Cortex of kidney (tissue), 1 donor: ENCODE measurements around the gene SYNJ2.

Source experiments
- DNase-seq: peaks from one replicate; lab custom pipeline; 2025; lab: John Stamatoyannopoulos, UW

Gene SYNJ2

DNA sequence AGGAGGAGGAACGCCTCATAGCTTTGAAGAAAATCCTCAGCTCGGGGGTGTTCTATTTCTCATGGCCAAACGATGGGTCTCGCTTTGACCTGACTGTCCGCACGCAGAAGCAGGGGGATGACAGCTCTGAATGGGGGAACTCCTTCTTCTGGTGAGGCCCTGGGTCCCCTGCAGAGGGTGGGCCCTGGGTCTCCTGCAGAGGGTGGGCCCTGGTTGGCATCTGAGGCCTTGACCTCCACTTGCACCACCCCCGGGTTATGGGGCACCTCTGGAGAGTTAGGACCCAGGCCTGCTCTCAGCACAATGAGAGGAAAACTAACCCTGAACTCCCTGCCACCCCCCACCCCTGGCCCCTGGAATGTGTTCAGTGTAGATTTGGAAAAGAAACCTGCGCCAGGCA, 47.2 kb downstream of the SYNJ2 start:
- no peak for DNase-seq

DNA sequence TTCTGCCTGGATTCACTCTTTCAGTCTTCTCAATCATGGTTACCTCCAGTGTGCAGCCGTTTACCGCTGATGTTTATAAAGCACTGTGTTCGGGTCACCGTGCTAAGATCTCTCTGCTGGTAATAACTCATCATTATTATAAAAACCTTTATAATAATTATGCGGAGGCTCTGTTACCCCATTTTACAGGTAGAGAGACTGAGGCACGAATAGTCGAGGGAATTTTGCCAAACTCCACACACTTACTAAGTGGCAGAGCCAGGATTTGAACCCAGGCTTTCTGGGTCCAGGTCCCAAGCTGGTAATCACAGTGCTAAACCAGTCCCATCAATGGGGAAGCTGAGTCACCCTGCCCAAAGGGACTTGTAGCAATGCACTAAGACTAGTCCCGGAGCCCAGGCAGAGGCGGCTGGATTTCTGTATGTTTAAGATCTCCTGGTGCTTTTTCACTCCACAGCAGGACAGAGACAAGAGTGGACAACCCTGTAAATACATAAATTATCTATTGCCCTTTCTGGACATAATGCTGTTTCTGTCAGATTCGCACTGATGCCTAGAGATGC, 48.1 kb downstream of the SYNJ2 start:
- no peak for DNase-seq

DNA sequence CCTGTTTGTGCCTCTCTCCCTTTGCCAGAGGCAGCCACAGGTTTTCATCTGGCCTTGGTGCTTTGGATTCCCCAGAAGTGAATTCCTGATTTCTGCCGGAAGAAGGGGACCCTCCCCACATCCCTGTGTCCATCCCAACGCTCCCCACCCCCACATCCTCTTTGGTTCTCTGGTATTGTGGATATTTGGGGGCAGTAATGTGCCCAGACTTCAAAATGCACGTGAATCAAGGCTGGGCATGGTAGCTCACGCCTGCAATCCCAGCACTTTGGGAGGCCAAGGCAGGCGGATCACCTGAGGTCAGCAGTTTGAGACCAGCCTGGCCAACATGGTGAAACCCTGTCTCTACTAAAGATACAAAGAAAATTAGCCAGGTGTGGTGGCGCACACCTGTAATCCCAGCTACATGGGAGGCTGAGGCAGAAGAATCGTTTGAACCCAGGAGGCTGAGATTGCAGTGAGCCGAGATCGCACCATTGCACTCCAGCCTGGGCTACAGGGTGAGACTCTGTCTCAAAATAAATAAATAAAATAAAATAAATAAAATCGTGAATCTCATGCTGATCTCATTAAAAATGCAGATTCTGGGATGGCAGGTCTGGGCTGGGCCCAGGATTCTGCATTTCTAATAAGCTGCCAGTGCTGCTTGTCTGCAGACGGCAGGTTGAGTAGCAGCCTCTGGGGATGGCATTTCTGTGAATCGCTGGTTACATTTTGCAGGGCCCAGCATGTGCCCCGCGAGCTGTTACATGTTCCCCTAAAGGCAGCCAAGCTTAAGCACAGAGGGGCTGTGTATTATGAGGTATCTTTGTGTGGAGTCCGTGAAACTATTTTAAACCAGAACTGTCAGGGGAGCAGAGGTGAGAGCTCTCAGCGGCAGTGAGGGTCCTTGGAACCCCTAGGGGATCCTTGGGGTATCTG, 49.0 kb downstream of the SYNJ2 start:
- no peak for DNase-seq

DNA sequence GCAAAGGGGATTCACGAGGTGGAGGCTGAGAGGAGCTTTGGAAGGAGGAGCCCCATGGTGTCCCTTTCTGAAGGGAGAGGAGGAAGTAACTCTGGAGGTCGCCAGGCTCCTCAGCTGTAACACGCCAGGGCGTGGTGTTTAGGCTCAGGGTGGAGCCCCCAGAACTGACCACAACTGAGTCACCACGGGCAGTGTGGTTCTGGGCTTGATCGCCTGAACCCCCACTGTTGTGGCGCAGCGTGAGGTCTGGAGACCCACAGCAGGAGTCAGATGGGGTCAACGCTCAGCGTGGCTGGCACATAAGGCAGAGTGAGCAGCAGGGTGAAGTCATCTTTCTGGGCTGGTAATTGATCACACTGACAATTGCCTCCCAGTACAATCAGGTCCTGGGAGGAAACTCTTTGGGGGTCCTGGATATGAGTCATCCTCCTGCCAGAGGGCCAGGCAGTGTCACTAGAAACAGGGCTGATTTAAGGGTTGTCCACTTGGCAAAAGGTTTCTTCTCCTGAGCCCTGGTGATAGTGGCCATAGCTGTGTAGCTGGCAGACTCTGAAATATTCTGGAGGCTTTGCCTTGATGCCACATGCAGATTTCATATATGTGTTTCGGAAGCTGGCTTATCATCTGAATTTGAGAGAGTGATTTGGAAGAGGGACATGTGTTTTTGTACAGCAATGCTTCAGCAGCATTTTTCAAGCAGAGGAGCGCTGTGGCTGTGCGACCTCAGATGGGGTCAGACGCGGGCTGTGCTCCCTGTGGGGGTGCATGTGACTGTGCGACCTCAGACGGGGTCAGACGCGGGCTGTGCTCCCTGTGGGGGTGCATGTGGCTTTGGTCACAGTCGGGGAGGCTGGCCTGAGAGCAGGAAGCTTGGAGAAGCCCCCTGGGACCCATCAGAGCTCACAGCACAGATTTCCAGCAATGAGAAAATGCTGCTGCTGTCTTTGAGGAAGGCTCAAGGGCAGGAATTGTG, 50.0 kb downstream of the SYNJ2 start:
- no peak for DNase-seq

DNA sequence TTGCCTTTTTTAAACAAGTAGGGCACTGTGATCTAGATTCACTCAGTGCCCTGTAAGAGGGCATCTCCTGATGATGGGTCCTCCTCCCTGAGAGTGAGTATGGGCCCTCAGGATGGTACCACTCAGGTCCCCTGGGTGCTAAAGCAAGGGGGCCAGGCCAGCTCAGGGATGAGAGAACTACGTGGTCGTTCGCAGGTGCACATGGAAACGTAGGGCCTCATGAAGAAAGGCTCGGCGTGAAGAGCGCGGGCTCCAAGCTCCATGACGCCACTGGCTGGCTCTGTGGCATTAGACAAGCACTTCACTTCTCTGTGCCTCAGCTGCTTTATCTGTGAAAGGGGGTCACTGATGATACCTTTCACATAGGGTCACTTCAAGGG, 50.7 kb downstream of the SYNJ2 start:
- DNase-seq: no peak

DNA sequence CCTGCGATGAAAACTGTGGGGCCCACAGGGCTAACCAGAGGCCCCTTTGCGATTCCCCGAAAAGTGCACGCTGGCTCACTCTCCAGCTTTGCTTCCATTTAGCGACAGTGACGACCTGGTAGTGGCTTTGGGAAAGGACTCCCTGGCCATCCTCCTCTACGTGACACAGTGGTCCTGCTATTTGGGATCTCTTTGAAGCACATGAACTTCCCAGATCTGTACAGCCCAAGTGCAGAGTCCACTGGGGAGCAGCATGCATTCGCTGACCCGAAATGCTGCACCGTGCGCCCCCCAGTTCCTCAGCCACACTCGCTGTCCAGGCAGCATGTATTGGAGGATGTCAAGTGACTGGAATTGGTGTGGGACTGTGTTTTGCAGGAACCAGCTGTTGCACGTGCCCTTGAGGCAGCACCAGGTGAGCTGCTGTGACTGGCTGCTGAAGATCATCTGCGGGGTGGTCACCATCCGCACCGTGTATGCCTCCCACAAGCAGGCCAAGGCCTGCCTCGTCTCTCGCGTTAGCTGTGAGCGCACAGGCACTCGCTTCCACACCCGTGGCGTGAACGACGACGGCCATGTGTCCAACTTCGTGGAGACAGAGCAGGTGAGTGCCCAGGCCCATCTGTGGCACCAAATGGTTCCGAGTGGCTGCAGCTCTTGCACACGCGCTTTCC, 51.6 kb downstream of the SYNJ2 start:
- no peak for DNase-seq

DNA sequence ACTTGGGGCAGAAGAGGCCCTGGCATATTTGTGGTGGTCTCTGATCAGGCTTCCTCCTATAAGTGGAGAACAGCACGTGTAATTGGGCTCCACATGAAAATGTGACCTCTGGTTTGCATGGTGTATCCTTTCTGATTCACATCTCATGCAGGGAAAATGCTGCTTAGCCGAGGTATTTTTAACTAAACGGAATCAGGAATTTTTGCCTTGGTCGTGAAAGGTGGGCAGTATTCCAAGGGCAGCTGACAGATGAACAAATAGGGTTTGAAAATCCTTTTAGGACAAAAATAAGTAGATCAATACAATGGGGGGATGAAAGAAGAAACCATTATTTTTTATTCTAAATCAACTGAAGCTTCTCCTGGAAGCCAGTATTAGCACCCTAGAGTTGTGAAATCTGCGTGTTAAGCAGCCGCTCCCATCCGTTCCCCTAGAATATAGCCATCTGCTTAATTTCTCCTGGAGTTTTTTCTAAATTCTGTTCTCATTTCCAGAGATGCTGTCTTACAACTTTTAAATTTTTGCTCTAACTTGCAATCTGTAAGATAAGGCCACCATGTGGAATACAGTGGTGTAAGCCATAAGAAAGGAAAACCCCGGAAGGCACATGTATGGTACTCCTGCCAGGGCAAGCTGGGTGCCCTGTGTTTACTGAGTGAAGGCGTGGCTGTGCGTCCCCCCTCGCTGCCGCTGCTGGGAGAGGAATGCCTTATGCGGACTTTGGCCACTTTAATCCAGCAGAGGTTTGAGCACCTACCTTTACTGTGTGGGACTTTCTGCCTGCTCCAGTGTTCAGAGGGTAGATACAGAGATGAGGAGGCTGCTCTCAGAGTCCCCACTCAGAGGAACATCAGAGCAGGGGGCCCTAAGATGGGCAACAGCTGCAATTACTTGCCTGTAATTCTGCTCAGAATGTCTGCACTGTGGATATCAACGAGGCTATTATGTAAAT, 52.4 kb downstream of the SYNJ2 start:
- no peak for DNase-seq

DNA sequence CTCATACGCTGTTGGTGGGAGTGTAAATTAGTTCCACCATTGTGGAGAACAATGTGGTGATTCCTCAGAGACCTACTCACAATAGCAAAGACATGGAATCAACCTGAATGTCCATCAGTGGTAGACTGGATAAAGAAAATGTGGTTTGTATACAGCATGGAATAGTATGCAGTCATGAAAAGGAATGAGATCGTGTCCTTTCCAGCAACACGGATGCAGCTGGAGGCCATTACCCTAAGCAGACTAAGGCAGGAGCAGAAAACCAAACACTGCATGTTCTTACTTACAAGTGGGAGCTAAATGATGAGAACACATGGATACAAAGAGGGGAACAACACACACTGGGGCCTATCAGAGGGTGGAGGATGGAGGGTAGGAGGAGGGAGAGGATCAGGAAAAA, 54.6 kb downstream of the SYNJ2 start:
- no peak for DNase-seq

DNA sequence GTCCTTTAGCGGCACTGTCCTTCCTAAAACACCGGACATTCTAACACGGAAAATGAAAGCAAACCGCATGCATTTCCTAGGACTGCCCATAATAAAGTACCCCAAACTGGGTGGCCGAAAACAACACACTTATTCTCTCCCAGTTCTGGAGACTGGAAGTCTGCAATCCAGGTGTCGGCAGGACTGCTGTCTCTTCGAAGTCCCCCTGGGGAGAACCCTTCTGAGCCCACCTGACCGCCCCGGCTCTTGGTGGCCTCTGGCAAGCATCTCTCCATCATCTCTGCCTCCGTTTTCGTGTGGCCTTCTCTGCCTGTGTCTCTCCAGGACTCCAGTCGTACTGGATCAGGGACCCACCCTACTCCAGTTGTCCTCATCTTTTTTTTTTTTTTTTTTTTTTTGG, 55.4 kb downstream of the SYNJ2 start:
- DNase-seq: no peak

DNA sequence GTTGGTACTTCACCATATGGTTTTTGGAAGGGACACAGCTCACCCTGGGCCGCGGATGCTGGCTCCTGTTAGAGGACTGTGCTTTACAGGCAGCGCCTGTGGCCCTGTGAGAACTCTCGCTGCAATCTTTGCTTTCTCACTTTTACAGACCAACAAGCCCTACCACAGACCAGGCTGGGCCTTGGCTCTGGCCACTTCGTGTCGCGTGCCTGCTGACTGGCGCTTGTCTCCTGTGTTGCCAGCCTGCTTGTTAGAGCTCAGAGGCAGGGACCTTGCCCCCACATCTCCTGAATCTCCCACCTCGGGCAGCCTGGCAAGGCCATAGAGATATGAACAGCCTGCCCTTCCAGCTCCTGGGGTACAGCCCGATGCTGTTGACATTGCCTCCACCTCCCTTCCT, 56.1 kb downstream of the SYNJ2 start:
- DNase-seq: no peak

DNA sequence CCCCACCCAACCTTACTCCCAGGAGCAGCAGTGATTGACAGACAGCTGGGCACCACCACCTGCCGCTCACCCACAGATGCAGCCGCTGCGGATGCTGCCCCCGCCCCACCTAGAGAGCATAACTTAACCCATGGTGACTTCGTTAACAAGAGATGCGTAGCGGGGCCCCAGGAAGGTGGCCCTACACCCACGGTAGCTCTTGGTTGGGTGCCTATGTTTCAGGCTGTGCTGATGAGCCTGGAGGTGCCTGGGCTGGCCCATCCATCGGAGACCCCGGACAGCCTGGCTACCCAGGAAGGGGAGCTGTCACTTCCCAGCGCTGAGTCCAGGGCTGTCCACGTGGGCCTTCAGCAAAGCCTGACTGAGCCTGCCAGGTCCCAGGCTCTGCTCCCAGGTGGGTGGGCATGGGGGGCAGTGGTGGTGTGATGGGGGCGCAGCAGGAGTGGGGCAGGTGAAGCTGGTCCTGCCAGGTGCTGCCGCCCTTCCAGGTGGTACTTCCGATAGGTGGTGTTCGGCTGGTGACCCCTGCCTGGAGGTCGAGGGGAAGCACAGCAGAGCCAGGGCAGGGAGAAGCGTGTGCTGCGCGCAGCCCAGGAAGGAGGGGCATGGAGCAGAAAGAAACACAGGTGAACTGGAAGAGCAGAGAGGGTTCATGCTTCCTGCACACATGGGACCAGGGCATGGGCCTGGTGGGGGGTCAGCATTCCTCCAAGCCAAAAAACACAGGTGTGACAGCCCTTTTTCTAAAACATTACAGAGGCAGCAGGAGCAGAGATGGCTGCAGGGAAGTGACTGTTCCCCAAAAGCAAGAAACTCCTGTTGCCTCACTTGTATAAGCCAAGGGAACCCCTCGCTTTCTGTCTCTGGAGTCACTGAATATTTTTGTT, 56.9 kb downstream of the SYNJ2 start:
- no peak for DNase-seq

DNA sequence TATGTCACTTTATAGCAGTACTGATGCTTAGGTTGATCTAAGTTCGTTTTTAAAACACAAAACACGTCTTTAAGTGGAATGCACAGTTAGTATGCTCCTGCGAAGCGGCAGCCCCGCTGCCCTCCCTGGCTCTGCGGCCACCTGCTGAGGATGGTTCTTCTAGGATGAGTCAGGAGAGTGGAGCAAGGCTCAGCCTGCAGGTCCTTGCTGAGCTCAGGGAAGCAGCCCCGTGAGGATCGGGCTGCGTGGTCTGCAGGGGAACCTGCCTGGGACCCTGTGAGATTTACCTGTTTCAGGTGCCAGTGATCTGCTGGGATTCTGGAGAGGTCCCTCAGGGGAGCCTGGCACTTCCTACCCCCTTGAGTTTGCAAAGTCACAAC, 57.5 kb downstream of the SYNJ2 start:
- DNase-seq: no peak

DNA sequence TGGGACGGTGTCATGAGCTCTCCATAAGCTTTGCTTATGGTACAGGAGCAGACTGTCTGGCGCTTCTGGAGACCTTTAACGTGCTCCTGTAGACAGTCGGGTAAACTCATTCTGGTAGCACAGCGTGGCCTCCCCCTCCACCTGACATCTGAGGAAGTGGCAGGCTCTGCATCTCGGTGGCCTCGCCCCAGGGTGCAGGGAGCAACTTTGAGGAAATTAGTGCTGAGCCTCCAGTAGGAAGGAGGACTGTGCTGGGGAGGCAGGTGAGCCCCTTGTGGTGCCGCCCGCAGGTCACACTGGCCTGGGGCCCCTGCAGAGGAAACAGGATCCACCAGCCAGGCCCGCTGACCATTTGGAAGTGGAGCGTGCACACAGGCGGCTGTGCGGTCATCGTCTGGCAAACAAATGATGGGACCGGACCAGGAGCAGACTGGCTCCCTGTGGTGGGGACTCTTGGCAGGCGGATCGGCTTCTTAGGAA, 57.9 kb downstream of the SYNJ2 start:
- no peak for DNase-seq

DNA sequence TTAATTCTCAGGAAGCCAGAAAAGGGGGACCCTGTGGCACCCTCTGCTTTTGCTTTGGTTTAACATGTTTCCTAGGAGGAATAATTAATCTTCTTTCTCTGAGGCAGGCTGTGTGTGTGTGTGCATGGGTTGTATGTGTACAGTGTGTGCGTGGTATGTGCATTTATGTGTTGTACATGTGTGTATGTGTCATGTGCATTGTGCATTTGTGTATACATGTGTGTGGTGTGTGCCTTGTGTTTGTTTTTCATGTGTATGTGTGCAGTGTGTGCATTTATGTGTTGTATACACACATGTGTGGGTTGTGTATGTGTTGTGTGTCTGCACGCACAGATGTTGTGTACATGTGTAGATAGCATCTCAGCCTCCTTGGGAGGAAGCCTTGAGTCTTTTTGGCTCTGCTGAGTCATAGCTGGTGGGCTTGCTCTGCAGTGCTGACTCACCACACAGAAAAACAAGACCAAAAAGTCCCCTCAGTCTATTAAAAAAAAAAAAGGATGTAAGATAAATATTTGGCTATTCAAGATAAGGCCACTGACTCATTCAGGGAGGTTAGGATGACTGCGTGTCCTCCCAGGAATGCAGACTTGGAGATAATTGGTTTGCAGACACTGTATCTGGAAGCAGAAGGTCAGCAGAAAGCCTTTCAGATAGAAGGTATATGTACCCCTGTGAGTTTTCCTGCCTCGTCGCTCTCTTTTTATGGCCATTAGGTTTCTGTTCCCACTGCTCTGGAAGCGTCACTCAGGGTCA, 58.6 kb downstream of the SYNJ2 start:
- no peak for DNase-seq

DNA sequence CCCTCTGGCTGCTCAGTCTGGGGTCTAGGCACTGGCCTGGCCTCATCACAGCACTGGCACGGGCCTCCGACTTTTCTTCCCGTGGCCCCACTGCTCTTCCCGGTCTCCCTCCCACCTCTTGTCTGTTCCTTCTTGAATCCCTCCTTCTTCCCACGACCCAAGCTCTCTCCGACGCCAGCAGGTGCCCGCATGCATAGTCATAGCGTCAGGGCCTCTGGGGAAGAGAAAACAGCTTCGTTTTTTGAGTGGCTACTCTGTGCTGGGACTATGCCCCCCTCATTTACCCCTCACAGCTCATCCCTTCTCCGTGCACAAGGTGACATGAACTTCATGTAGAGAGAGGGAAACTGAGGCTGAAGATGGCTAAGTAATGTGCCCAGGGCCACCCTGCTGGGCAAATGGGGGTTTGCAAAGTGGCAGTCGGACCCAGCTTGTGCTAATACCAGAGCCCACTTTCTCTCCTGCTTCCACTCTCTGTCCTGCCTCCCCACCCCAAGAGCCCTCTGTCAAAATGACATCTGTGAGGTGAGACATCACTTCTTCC, 59.2 kb downstream of the SYNJ2 start:
- DNase-seq: no peak

DNA sequence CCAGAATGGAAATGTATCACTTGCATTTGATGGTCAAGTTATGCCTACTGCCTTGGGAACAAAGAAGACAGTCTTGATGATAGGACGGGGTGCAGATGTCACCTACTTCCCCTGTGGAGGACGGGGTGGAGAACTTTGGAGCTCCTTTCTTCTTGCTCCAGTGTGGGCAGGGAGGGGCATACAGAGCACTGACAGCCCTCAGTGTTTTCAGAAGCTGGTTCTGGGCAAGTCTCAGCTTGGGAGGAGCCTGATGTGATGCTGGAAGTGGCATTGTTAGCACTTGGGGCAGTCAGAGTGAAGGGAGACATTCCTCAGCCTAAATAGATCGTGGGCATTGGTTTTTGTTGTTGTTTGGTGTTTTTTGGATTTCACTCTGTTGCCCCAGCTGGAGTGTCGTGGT, 59.7 kb downstream of the SYNJ2 start:
- no peak for DNase-seq

DNA sequence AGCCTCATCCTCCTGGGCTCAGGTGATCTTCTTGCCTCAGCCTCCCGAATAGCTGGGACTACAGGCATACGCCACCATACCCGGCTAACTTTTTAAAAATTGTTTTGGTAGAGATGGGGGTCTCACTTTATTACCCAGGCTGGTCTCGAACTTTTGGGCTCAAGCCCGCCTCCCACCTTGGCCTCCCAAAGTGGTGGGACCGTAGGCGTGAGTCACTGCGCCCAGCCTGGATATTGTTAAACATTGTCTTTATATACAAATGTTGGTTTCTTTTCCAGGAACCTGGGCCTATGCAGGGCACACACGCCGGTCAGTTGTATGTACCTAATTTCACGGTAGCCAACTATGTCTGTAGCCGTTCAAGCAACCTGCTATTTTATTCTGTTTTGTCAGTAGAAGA, 60.1 kb downstream of the SYNJ2 start:
- no peak for DNase-seq

DNA sequence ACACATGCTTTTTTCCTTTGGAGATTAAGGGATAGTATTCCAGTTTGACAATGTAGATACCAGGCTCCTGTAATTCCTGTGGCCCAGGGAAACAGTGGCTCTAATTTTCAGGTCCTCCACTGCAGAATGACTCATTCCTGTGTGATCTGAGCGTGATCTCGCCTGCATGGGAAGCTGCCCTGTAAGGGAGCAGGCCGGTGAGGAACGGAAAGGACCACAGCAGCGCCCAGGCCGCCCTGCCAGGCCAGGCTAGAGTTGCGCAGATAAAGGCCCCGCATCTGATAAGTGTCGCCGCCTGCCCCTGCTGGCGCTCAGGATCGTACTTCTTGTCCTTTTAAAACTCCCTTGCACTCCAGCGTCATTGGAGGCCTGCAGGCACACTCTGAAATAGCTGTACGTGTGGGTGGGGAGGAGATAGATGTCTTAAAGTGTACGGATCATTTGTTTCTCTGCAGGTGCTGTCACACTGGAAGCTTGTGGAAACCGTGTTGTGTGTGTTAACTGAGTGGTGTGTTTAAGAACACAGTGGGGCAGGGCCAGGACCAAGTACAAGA, 60.7 kb downstream of the SYNJ2 start:
- no peak for DNase-seq
